GM21447 (cell line): ENCODE data around the gene ALDOC.
"Not testable (repeated sequence)": the region's sequence is repeated elsewhere in the genome, so short reads cannot be mapped to it uniquely, and the experiment has no call there.

Source experiments
- ATAC-seq: cut with Tn5 transposase; IDR thresholded peaks from one replicate; pipeline ENCODE4 v1.9.1; 2021; ENCODE audit not compliant: unreplicated experiment

The ALDOC gene

GRCh38 chr17:28576758-28577465 lies at the start of gene ALDOC:
TSS of gene ALDOC (minus strand) at chr17:28576895. CDS start at chr17:28575532, 1,363 bp downstream.
- peak; percentile 73 for ATAC-seq

GRCh38 chr17:28624148-28624547 lies 47.5 kb upstream of the ALDOC start:
- ATAC-seq, result no peak

GRCh38 chr17:28623696-28624095 lies 47.0 kb upstream of the ALDOC start:
- ATAC-seq, result no peak

- no peak for ATAC-seq
Measured at GRCh38 chr17:28622186-28622585, 45.5 kb upstream of the ALDOC start.

GRCh38 chr17:28620010-28620409 lies 43.3 kb upstream of the ALDOC start:
- ATAC-seq, result no peak

- ATAC-seq, result no peak
Measured at GRCh38 chr17:28618464-28618863, 41.8 kb upstream of the ALDOC start.

GRCh38 chr17:28616281-28616680 lies 39.6 kb upstream of the ALDOC start:
- ATAC-seq, result no peak

- ATAC-seq, result no peak
Measured at GRCh38 chr17:28615260-28615940, 38.7 kb upstream of the ALDOC start.

- no peak for ATAC-seq
Measured at GRCh38 chr17:28613931-28614381, 37.3 kb upstream of the ALDOC start, which contains the start of gene RSKR. TSS of gene RSKR (minus strand) at chr17:28614185. CDS start at chr17:28614161, 24 bp downstream.

GRCh38 chr17:28612936-28613872 lies 36.5 kb upstream of the ALDOC start:
- no peak for ATAC-seq

- no peak for ATAC-seq
Measured at GRCh38 chr17:28612531-28612930, 35.8 kb upstream of the ALDOC start.

GRCh38 chr17:28610376-28610775 lies 33.7 kb upstream of the ALDOC start:
- no peak for ATAC-seq

GRCh38 chr17:28604031-28604430 lies 27.3 kb upstream of the ALDOC start:
- ATAC-seq, result not testable (repeated sequence)

- peak; percentile 51 for ATAC-seq
Measured at GRCh38 chr17:28599311-28600184, 22.9 kb upstream of the ALDOC start.

- peak; percentile 74 for ATAC-seq
Measured at GRCh38 chr17:28598799-28599310, 22.2 kb upstream of the ALDOC start, which contains the start of gene SPAG5. TSS of gene SPAG5 (minus strand) at chr17:28599025. CDS start at chr17:28598946, 79 bp downstream.

GRCh38 chr17:28598389-28598788 lies 21.7 kb upstream of the ALDOC start:
- ATAC-seq, result peak; percentile 5

- no peak for ATAC-seq
Measured at GRCh38 chr17:28597606-28598383, 21.1 kb upstream of the ALDOC start.

GRCh38 chr17:28592260-28592659 lies 15.6 kb upstream of the ALDOC start:
- ATAC-seq, result no peak

GRCh38 chr17:28585851-28586250 lies 9.2 kb upstream of the ALDOC start:
- ATAC-seq, result no peak
